GM23338 (cell line): ENCODE measurements around the gene GET4. TPM values are rescaled to one million over a fixed set of nuclear protein-coding genes. Genes with fewer than 3 reads are reported as not detected.

Experiments used
- NANOG ChIP-seq: IDR thresholded peaks from 2 replicates; pipeline ENCODE4 v1.6.1; 2016; ENCODE audit warnings: antibody characterized with exemption, borderline replicate concordance
- ZNF114 ChIP-seq: fragments of 250-450 bp; sonication (Bioruptor Pico); IDR thresholded peaks from 2 replicates; pipeline ENCODE4 v1.5.0; 2020; ENCODE audit warnings: mild to moderate bottlenecking, moderate library complexity
- ZNF462 ChIP-seq: fragments of 250-450 bp; sonication (Bioruptor Pico); IDR thresholded peaks from 2 replicates; pipeline ENCODE4 v1.5.0; 2020; ENCODE audit warnings: mild to moderate bottlenecking, moderate library complexity
- polyA plus RNA-seq: library from polyadenylated mRNA; unstranded; fragments of >200 nt; fragmentation: Nextera tagmentation; extraction: Ambion mirVana; gene quantifications from 2 replicates; pipeline ENCODE4 v1.2.1, GENCODE V29; 2016
- total RNA-seq: library from RNA; depleted of rRNA; stranded (reverse); fragments of >200 nt; shearing (Covaris generic); gene quantifications from 2 replicates; pipeline ENCODE4 v1.2.3, GENCODE V29; 2014
- TF ChIP-seq, protein P1 (sequence below), 2 experiments: fragments of 200-600 bp in 1 of 2; sonication (generic) in 1 of 2; conservative IDR thresholded peaks; 2 replicates each; pipeline versions ENCODE4 v1.5.1 to v1.6.1; 2016 to 2017; ENCODE audit warnings: antibody characterized with exemption in 2 of 2, low read depth in 2 of 2, mild to moderate bottlenecking in 2 of 2, moderate library complexity in 1 of 2
- TF ChIP-seq, protein P2 (sequence below): IDR thresholded peaks from one replicate; pipeline ENCODE4 v1.6.1; 2018; ENCODE audit warnings: antibody characterized with exemption; ENCODE audit not compliant: unreplicated experiment

The GET4 gene
- total and polyA plus RNA-seq, 2 experiments from 2014 or later: 48.0 to 79.1 TPM

DNA sequence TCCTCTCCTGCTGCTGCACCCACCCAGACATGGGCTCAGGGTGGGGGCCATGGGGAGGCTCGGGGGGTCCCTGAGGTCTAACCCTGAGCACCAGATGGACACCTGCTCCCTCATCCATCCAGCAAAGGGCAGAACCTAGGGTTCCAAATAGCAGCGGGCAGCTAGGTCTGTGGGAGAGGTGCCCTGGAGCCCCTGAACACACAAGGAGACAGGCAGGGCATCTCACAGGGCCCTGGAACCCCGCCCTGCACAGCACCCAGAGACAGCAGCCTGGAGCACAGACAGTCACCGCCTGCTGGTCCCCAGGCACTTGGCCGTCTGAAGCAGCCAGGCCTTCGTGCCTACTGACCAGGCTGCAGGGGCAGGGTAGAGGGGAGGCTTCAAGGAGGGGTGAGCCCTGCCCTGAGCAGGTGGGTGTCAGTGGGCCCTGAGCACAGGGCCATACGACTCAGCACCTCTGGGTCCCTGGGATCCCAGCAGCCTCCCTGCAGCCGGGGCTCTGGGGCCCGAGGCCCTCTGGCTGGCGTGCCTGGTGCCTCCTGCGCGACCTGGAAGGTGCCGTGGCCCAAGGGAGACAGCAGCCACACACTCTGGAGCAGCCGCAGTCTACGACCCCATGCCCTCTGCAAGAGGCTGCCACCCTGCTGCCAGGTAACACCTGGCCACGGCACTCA lies 38.3 kb downstream of the GET4 start (continued):
- TF ChIP-seq ZNF462 (CRISPR knock-in tag): no peak
- TF ChIP-seq, protein P1, sequence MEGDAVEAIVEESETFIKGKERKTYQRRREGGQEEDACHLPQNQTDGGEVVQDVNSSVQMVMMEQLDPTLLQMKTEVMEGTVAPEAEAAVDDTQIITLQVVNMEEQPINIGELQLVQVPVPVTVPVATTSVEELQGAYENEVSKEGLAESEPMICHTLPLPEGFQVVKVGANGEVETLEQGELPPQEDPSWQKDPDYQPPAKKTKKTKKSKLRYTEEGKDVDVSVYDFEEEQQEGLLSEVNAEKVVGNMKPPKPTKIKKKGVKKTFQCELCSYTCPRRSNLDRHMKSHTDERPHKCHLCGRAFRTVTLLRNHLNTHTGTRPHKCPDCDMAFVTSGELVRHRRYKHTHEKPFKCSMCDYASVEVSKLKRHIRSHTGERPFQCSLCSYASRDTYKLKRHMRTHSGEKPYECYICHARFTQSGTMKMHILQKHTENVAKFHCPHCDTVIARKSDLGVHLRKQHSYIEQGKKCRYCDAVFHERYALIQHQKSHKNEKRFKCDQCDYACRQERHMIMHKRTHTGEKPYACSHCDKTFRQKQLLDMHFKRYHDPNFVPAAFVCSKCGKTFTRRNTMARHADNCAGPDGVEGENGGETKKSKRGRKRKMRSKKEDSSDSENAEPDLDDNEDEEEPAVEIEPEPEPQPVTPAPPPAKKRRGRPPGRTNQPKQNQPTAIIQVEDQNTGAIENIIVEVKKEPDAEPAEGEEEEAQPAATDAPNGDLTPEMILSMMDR (conservative IDR thresholded peaks at IDR 0.05; ENCODE audit: low read depth in 2 of 2): no peak
- TF ChIP-seq ZNF114 (CRISPR knock-in tag): no peak
- TF ChIP-seq, protein P2, sequence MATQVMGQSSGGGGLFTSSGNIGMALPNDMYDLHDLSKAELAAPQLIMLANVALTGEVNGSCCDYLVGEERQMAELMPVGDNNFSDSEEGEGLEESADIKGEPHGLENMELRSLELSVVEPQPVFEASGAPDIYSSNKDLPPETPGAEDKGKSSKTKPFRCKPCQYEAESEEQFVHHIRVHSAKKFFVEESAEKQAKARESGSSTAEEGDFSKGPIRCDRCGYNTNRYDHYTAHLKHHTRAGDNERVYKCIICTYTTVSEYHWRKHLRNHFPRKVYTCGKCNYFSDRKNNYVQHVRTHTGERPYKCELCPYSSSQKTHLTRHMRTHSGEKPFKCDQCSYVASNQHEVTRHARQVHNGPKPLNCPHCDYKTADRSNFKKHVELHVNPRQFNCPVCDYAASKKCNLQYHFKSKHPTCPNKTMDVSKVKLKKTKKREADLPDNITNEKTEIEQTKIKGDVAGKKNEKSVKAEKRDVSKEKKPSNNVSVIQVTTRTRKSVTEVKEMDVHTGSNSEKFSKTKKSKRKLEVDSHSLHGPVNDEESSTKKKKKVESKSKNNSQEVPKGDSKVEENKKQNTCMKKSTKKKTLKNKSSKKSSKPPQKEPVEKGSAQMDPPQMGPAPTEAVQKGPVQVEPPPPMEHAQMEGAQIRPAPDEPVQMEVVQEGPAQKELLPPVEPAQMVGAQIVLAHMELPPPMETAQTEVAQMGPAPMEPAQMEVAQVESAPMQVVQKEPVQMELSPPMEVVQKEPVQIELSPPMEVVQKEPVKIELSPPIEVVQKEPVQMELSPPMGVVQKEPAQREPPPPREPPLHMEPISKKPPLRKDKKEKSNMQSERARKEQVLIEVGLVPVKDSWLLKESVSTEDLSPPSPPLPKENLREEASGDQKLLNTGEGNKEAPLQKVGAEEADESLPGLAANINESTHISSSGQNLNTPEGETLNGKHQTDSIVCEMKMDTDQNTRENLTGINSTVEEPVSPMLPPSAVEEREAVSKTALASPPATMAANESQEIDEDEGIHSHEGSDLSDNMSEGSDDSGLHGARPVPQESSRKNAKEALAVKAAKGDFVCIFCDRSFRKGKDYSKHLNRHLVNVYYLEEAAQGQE: no peak
- no peak for TF ChIP-seq NANOG
